IPS-20b (cell line): ENCODE results near the gene KBTBD3.

ENCODE experiments used
- H3K27ac ChIP-seq: one replicate; pipeline ENCODE4 v1.5.1; 2013; ENCODE audit warnings: low read length
- H3K27me3 ChIP-seq: 2 replicates; pipeline ENCODE4 v1.6.1; 2013; ENCODE audit warnings: mild to moderate bottlenecking, low read length, inconsistent platforms; ENCODE audit not compliant: insufficient read depth
- H3K36me3 ChIP-seq: 2 replicates; pipeline ENCODE4 v1.6.1; 2013; ENCODE audit warnings: low read depth, mild to moderate bottlenecking, inconsistent platforms, low read length, moderate library complexity; ENCODE audit not compliant: insufficient read depth
- H3K4me1 ChIP-seq: 2 replicates; pipeline ENCODE4 v1.6.1; 2013; ENCODE audit warnings: mild to moderate bottlenecking, control low read depth, inconsistent platforms, low read length, moderate library complexity; ENCODE audit not compliant: insufficient read depth
- H3K4me3 ChIP-seq: 2 replicates; pipeline ENCODE4 v1.5.1; 2013; ENCODE audit warnings: mild to moderate bottlenecking, low read length, inconsistent platforms
- H3K9ac ChIP-seq: 2 replicates; pipeline ENCODE4 v1.6.1; 2013; ENCODE audit warnings: low read depth, mild to moderate bottlenecking, inconsistent platforms, low read length, moderate library complexity
- H3K9me3 ChIP-seq: 2 replicates; pipeline ENCODE4 v1.6.1; 2013; ENCODE audit warnings: mild to moderate bottlenecking, low read depth, low read length, inconsistent platforms; ENCODE audit not compliant: insufficient read depth

The KBTBD3 gene

GRCh38 chr11:106086135-106086534 is 9.0 kb upstream of the KBTBD3 start:
- no peak overlapping the region for H3K27ac ChIP-seq
- no peaks in the 10 kb centered on the region for H3K4me1 ChIP-seq
- H3K36me3 ChIP-seq = peaks cover 76% of the 10 kb centered on the region
- no peak overlapping the region; the same call in 1 of the 2 replicates for H3K9ac ChIP-seq
- no peaks in the 10 kb centered on the region for H3K27me3 ChIP-seq
- no peak overlapping the region for H3K4me3 ChIP-seq
- H3K9me3 ChIP-seq = no peaks in the 10 kb centered on the region

- no peak overlapping the region for H3K9ac ChIP-seq
- no peak overlapping the region for H3K4me3 ChIP-seq
- no peaks in the 10 kb centered on the region for H3K9me3 ChIP-seq
- H3K27me3 ChIP-seq = no peaks in the 10 kb centered on the region
- no peak overlapping the region for H3K27ac ChIP-seq
- peaks cover 68% of the 10 kb centered on the region for H3K36me3 ChIP-seq
- peaks cover 7% of the 10 kb centered on the region; the same call in 1 of the 2 replicates for H3K4me1 ChIP-seq
These were observed 4.9 kb upstream of the KBTBD3 start for GRCh38 chr11:106082096-106082495.

GRCh38 chr11:106077609-106078455 is 685 bp upstream of the KBTBD3 start, which contains the start of gene AASDHPPT:
AASDHPPT (plus strand) TSS chr11:106077662; CDS start chr11:106077711, 49 bp downstream.
- peaks cover 14% of the 10 kb centered on the region; the same call in 1 of the 2 replicates for H3K4me1 ChIP-seq
- peak within 1 kb of the TSS; percentile 90 for H3K4me3 ChIP-seq
- H3K36me3 ChIP-seq = peaks cover 34% of the 10 kb centered on the region
- no peaks in the 10 kb centered on the region for H3K27me3 ChIP-seq
- H3K27ac ChIP-seq = peak within 1 kb of the TSS; percentile 97
- H3K9ac ChIP-seq = peak within 1 kb of the TSS; percentile 98
- H3K9me3 ChIP-seq = no peaks in the 10 kb centered on the region

- Histone ChIP-seq H3K27ac (peak overlapping the region; percentile 97), H3K4me1 (peaks cover 14% of the 10 kb centered on the region; the same call in 1 of the 2 replicates), H3K9me3 (no peaks in the 10 kb centered on the region), H3K9ac (peak overlapping the region; percentile 89; the same call in 1 of the 2 replicates), H3K36me3 (peaks cover 21% of the 10 kb centered on the region), H3K4me3 (peak overlapping the region; percentile 90), H3K27me3 (no peaks in the 10 kb centered on the region)
These were observed 802 bp downstream of the KBTBD3 start for GRCh38 chr11:106076171-106076918.

GRCh38 chr11:106072804-106073203 is 4.3 kb downstream of the KBTBD3 start:
- H3K36me3 ChIP-seq = no peaks in the 10 kb centered on the region
- no peak overlapping the region for H3K9ac ChIP-seq
- peaks cover 7% of the 10 kb centered on the region; the same call in 1 of the 2 replicates for H3K4me1 ChIP-seq
- no peak overlapping the region for H3K4me3 ChIP-seq
- no peaks in the 10 kb centered on the region for H3K9me3 ChIP-seq
- no peaks in the 10 kb centered on the region for H3K27me3 ChIP-seq
- H3K27ac ChIP-seq = no peak overlapping the region

- no peak overlapping the region for H3K27ac ChIP-seq
- H3K4me1 ChIP-seq = peaks cover under 1% of the 10 kb centered on the region; the same call in 1 of the 2 replicates
- H3K27me3 ChIP-seq = no peaks in the 10 kb centered on the region
- H3K4me3 ChIP-seq = no peak overlapping the region
- no peaks in the 10 kb centered on the region for H3K36me3 ChIP-seq
- no peaks in the 10 kb centered on the region for H3K9me3 ChIP-seq
- H3K9ac ChIP-seq = no peak overlapping the region
These were observed 6.5 kb downstream of the KBTBD3 start for GRCh38 chr11:106070606-106071005.

GRCh38 chr11:106063009-106063408 is 14.1 kb downstream of the KBTBD3 start:
- Histone ChIP-seq H3K4me3 (no peak overlapping the region), H3K9ac (no peak overlapping the region)

GRCh38 chr11:106061954-106062949 is 14.9 kb downstream of the KBTBD3 start:
- no peak overlapping the region for H3K27ac ChIP-seq
- no peak overlapping the region for H3K9ac ChIP-seq
- H3K27me3 ChIP-seq = no peaks in the 10 kb centered on the region
- H3K9me3 ChIP-seq = no peaks in the 10 kb centered on the region
- H3K36me3 ChIP-seq = no peaks in the 10 kb centered on the region
- H3K4me1 ChIP-seq = no peaks in the 10 kb centered on the region
- no peak overlapping the region for H3K4me3 ChIP-seq

More at GRCh38 chr11:106063009-106063408, 14.1 kb downstream of the KBTBD3 start:
- Histone ChIP-seq H3K27me3 (no peaks in the 10 kb centered on the region), H3K27ac (no peak overlapping the region), H3K36me3 (no peaks in the 10 kb centered on the region), H3K9me3 (no peaks in the 10 kb centered on the region), H3K4me1 (no peaks in the 10 kb centered on the region)

- no peaks in the 10 kb centered on the region for H3K27me3 ChIP-seq
- no peak overlapping the region for H3K27ac ChIP-seq
These were observed 15.8 kb downstream of the KBTBD3 start for GRCh38 chr11:106061249-106061784.

GRCh38 chr11:106059617-106060016 is 17.5 kb downstream of the KBTBD3 start:
- Histone ChIP-seq H3K9me3 (no peaks in the 10 kb centered on the region), H3K27me3 (no peaks in the 10 kb centered on the region), H3K27ac (no peak overlapping the region), H3K4me1 (no peaks in the 10 kb centered on the region), H3K4me3 (no peak overlapping the region), H3K9ac (no peak overlapping the region), H3K36me3 (no peaks in the 10 kb centered on the region)

More at GRCh38 chr11:106061249-106061784, 15.8 kb downstream of the KBTBD3 start:
- Histone ChIP-seq H3K9ac (no peak overlapping the region), H3K4me3 (no peak overlapping the region), H3K4me1 (no peaks in the 10 kb centered on the region), H3K36me3 (no peaks in the 10 kb centered on the region), H3K9me3 (no peaks in the 10 kb centered on the region)
